NCI-H2107 treated with DMSO at 0.1 percent for 48 hours (cell line): ENCODE data around the gene ADGRG6.
"Not testable (repeated sequence)": the region's sequence is repeated elsewhere in the genome, so short reads cannot be mapped to it uniquely, and the experiment has no call there.

Source experiments
- DNase-seq: peaks from one replicate; lab custom pipeline; 2025; ENCODE audit not compliant: unreplicated experiment; lab: John Stamatoyannopoulos, UW

Gene ADGRG6

GRCh38 chr6:142301651-142302391 lies at the start of gene ADGRG6:
TSS of gene ADGRG6 (plus strand) at chr6:142302007. CDS start at chr6:142302330, 323 bp downstream.
- no peak for DNase-seq

- no peak for DNase-seq
Measured at GRCh38 chr6:142254513-142254912, 47.3 kb upstream of the ADGRG6 start.

- no peak for DNase-seq
Measured at GRCh38 chr6:142255785-142256184, 46.0 kb upstream of the ADGRG6 start.

GRCh38 chr6:142258305-142258704 lies 43.5 kb upstream of the ADGRG6 start:
- no peak for DNase-seq

- DNase-seq, result no peak
Measured at GRCh38 chr6:142258757-142259156, 43.0 kb upstream of the ADGRG6 start.

- no peak for DNase-seq
Measured at GRCh38 chr6:142260748-142261147, 41.1 kb upstream of the ADGRG6 start.

- DNase-seq, result no peak
Measured at GRCh38 chr6:142262231-142262630, 39.6 kb upstream of the ADGRG6 start.

GRCh38 chr6:142265476-142265875 lies 36.3 kb upstream of the ADGRG6 start:
- DNase-seq, result no peak

- DNase-seq, result no peak
Measured at GRCh38 chr6:142266060-142266459, 35.7 kb upstream of the ADGRG6 start.

GRCh38 chr6:142271476-142271875 lies 30.3 kb upstream of the ADGRG6 start:
- no peak for DNase-seq

GRCh38 chr6:142274656-142275055 lies 27.2 kb upstream of the ADGRG6 start:
- no peak for DNase-seq

- no peak for DNase-seq
Measured at GRCh38 chr6:142275236-142276006, 26.4 kb upstream of the ADGRG6 start.

- DNase-seq, result no peak
Measured at GRCh38 chr6:142276256-142276655, 25.6 kb upstream of the ADGRG6 start.

GRCh38 chr6:142279350-142280180 lies 22.2 kb upstream of the ADGRG6 start:
- no peak for DNase-seq

GRCh38 chr6:142280265-142280664 lies 21.5 kb upstream of the ADGRG6 start:
- no peak for DNase-seq

- DNase-seq, result no peak
Measured at GRCh38 chr6:142280927-142281326, 20.9 kb upstream of the ADGRG6 start.

- not testable (repeated sequence) for DNase-seq
Measured at GRCh38 chr6:142283138-142283537, 18.7 kb upstream of the ADGRG6 start.

- no peak for DNase-seq
Measured at GRCh38 chr6:142284419-142284818, 17.4 kb upstream of the ADGRG6 start.

- no peak for DNase-seq
Measured at GRCh38 chr6:142285235-142286087, 16.3 kb upstream of the ADGRG6 start.

- no peak for DNase-seq
Measured at GRCh38 chr6:142286088-142286409, 15.8 kb upstream of the ADGRG6 start.

GRCh38 chr6:142289687-142290086 lies 12.1 kb upstream of the ADGRG6 start:
- DNase-seq, result no peak
